K562 (cell line): ENCODE results near the gene ERFL. TPM values are rescaled to one million over a fixed set of nuclear protein-coding genes. Genes with fewer than 3 reads are reported as not detected.

Experiments
- ATAC-seq: fragments of 200-7000 bp; cut with Tn5 transposase; 3 replicates; pipeline ENCODE4 v1.9.1; 2020; ENCODE audit warnings: moderate library complexity
- BruUV-seq: library from RNA; stranded (reverse); fragments of 400-500 nt; replicated peaks from 2 replicates; lab custom pipeline; 2021; lab: Mats Ljungman, UMichigan
- CTCF ChIA-PET: fragments of 300-600 bp; formaldehyde crosslinking; extraction: SDS; loops from one replicate; lab custom pipeline; 2021; ENCODE audit warnings: low intra/inter-chr PET ratio; lab: Yijun Ruan, JAX
- POLR2A ChIA-PET: fragments of 300-600, 350-650 bp; sonication (Branson Sonifier 250); formaldehyde crosslinking; extraction: SDS; loops from one replicate; lab custom pipeline; 2021; ENCODE audit warnings: antibody characterized with exemption, inconsistent platforms; lab: Yijun Ruan, JAX
- DNase-seq, 4 experiments: peaks; one replicate each; pipeline versions ENCODE4 v3.0.0 to v3.0.0-alpha.2; 2011 to 2018; ENCODE audit warnings: low spot score in 3 of 4, mixed read lengths in 3 of 4; ENCODE audit errors: extremely low read depth in 1 of 4
- FAIRE-seq: peaks from 2 replicates; lab custom pipeline; 2011; peaks lifted over from hg19 to GRCh38; lab: Jason Lieb, UNC
- H2AFZ ChIP-seq: 2 replicates; pipeline ENCODE4 v1.6.0; 2011; ENCODE audit warnings: low read depth, low read length, control low read depth, inconsistent platforms
- H3K27ac ChIP-seq: fragments of 200-600 bp; 3 replicates; pipeline ENCODE4 v1.8.0; 2011; ENCODE audit warnings: low read depth, mild to moderate bottlenecking, control low read depth, inconsistent platforms, low read length, moderate library complexity, mixed read lengths; ENCODE audit errors: extremely low read depth
- H3K27me3 ChIP-seq, 2 experiments: fragments of 300-600 bp in 1 of 2; 2 replicates in 1 of 2; 3 replicates in 1 of 2; pipeline versions ENCODE4 v1.6.0 to v1.8.0; 2011; ENCODE audit warnings: inconsistent platforms in 2 of 2, low read length in 2 of 2, mild to moderate bottlenecking in 1 of 2, mixed read lengths in 1 of 2, moderate library complexity in 1 of 2; ENCODE audit not compliant: control insufficient read depth in 2 of 2, insufficient read depth in 2 of 2
- H3K36me3 ChIP-seq: fragments of 300-600 bp; 3 replicates; pipeline ENCODE4 v1.8.0; 2011; ENCODE audit warnings: mild to moderate bottlenecking, low read length, inconsistent platforms; ENCODE audit not compliant: control insufficient read depth, insufficient read depth
- H3K4me1 ChIP-seq, 2 experiments: fragments of 200-600 bp in 1 of 2; replicated peaks in 1 of 2; 2 replicates in 1 of 2; 3 replicates in 1 of 2; pipeline versions ENCODE4 v1.5.1 to v1.8.0; 2011; ENCODE audit warnings: inconsistent platforms in 2 of 2, low read length in 2 of 2, mild to moderate bottlenecking in 1 of 2, mixed read lengths in 1 of 2, moderate library complexity in 1 of 2; ENCODE audit not compliant: control insufficient read depth in 2 of 2, insufficient read depth in 2 of 2
- H3K4me2 ChIP-seq: 2 replicates; pipeline ENCODE4 v1.6.1; 2011; ENCODE audit warnings: low read length, control low read depth, inconsistent platforms, mixed read lengths; ENCODE audit not compliant: insufficient read depth
- H3K4me3 ChIP-seq: fragments of 200-600 bp; sonication (generic), shearing (Covaris generic); 2 replicates; pipeline ENCODE4 v1.5.1; 2016; ENCODE audit warnings: control low read depth, inconsistent platforms
- H3K79me2 ChIP-seq: fragments of 200-600 bp; 3 replicates; pipeline ENCODE4 v1.8.0; 2011; ENCODE audit warnings: low read length, inconsistent platforms; ENCODE audit not compliant: control insufficient read depth, insufficient read depth
- H3K9ac ChIP-seq, 2 experiments: 2 replicates each; pipeline versions ENCODE4 v1.6.0 to v1.6.1; 2011; ENCODE audit warnings: low read depth in 2 of 2, low read length in 2 of 2, control low read depth in 1 of 2, inconsistent platforms in 1 of 2, mild to moderate bottlenecking in 1 of 2, mixed read lengths in 1 of 2; ENCODE audit not compliant: insufficient read depth in 1 of 2
- H3K9me1 ChIP-seq: one replicate; pipeline ENCODE4 v1.6.0; 2011; ENCODE audit warnings: inconsistent platforms, mild to moderate bottlenecking, low read length, moderate library complexity; ENCODE audit not compliant: control insufficient read depth, insufficient read depth
- H3K9me3 ChIP-seq: replicated peaks from 2 replicates; pipeline ENCODE4 v1.5.1; 2011; ENCODE audit warnings: low read depth, low read length, inconsistent platforms; ENCODE audit not compliant: control insufficient read depth, insufficient read depth
- H4K20me1 ChIP-seq: replicated peaks from 2 replicates; pipeline ENCODE4 v1.6.1; 2011; ENCODE audit warnings: low read length, inconsistent platforms, mixed read lengths; ENCODE audit not compliant: control insufficient read depth, insufficient read depth
- ARID1B ChIP-seq: fragments of 450-650 bp; IDR thresholded peaks from 2 replicates; pipeline ENCODE4 v1.6.1; 2016; ENCODE audit warnings: antibody characterized with exemption, mild to moderate bottlenecking, inconsistent platforms
- CEBPB ChIP-seq: fragments of 450-650 bp; IDR thresholded peaks from 2 replicates; pipeline ENCODE4 v1.6.1; 2016; ENCODE audit warnings: missing genetic modification characterization, missing compliant biosample characterization
- MYBL2 ChIP-seq, 2 experiments: fragments of 450-650 bp in 1 of 2; sonication (generic) in 1 of 2; formaldehyde crosslinking in 1 of 2; IDR thresholded peaks; 2 replicates each; pipeline versions ENCODE4 v1.6.1 to v1.8.1; 2017 to 2022; ENCODE audit warnings: borderline replicate concordance in 1 of 2, inconsistent platforms in 1 of 2, low read depth in 1 of 2, mild to moderate bottlenecking in 1 of 2, missing genetic modification reagents in 1 of 2, moderate library complexity in 1 of 2
- NR2F6 ChIP-seq: fragments of 450-650 bp; formaldehyde crosslinking; IDR thresholded peaks from 2 replicates; pipeline ENCODE4 v1.4.0; 2020; ENCODE audit warnings: mild to moderate bottlenecking
- RBFOX2 ChIP-seq: fragments of 200-400 bp; formaldehyde crosslinking; IDR thresholded peaks from 2 replicates; pipeline ENCODE4 v1.6.1; 2017; ENCODE audit warnings: low read depth, mild to moderate bottlenecking, low read length, moderate library complexity
- ZFP36 ChIP-seq: fragments of 150-350 bp; IDR thresholded peaks from 2 replicates; pipeline ENCODE4 v1.6.1; 2018; ENCODE audit warnings: low read length, low read depth; ENCODE audit not compliant: partially characterized antibody
- WGBS: fragments of 100-300 bp; shearing (Covaris generic); methylation state at CpG from one replicate; pipeline ENCODE4 v1.1.6; 2016; ENCODE audit warnings: low coverage, mixed read lengths; ENCODE audit not compliant: insufficient coverage; ENCODE audit errors: missing lambda C conversion rate; 5-methylcytosine and 5-hydroxymethylcytosine counted together
- in situ Hi-C: fragments of 300-500 bp; cut with MboI; formaldehyde crosslinking; loops from 4 replicates; pipeline ENCODE4 v1.15.0; 2018; ENCODE audit warnings: inconsistent platforms, mixed read lengths
- intact Hi-C: fragments of 100-400 bp; cut with micrococcal nuclease; formaldehyde crosslinking; loops from 2 replicates; pipeline ENCODE4 v1.14.2; 2022
- polyA plus RNA-seq, 8 experiments: library from polyadenylated mRNA; depleted of rRNA in 4 of 8; stranded (reverse) in 5 of 8; unstranded in 3 of 8; fragments of >200 nt; fragmentation: Nextera tagmentation in 2 of 8; fragmentation: Illumina TruSeq in 1 of 8; extraction: Ambion mirVana in 2 of 8; extraction: Trizol in 1 of 8; gene quantifications; 2 replicates each; pipeline versions ENCODE4 v1.2.1 to v1.2.3, GENCODE V29; 2011 to 2014; ENCODE audit warnings: inconsistent platforms in 1 of 8, missing spikeins in 1 of 8
- total RNA-seq, 7 experiments: library from RNA; depleted of rRNA in 6 of 7; stranded (reverse); fragments of >200 nt in 6 of 7; fragmentation: Illumina TruSeq in 2 of 7; extraction: Trizol in 2 of 7; gene quantifications; 2 replicates each; pipeline versions ENCODE4 v1.2.1 to v1.2.3, GENCODE V29; 2011 to 2021; ENCODE audit warnings: low replicate concordance in 1 of 7

The ERFL gene
- total and polyA plus RNA-seq, 9 of the 15 experiments (the other 6 are each of a cell fraction or from before 2014, with no cell fraction given) = 0.07 to 0.75 (median 0.32) TPM; not detected in 4

DNA sequence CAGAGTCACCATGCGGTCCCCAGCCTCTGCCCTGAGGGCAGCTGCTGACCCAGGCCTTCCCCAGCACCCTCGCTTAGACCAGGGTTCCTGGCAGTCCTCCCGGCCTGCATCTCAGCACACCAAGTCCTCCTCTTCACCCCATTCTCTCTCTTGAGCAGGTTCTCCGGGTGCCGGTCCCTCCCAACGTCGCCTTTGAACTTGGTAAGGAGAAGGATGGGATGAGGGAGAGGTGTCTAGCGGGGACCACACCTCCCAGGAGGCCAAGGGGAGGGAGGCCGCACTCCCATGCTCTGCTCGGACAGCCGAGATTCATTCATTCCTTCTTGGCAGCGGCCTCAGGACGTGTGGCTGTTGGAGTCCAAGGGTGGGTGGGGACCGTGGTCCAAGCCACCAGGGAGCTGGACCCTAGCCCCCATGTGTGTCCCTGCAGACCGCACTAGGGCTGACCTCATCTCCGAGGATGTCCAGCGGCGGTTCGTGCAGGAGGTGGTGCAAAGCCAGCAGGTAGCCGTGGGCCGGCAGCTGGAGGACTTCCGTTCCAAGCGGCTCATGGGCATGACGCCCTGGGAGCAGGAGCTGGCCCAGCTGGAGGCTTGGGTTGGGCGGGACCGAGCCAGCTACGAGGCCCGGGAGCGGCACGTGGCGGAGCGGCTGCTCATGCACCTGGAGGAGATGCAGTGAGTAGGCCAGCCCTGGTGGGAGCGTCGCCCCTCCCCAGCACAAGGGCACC lies 35.9 kb downstream of the ERFL start (continued):
- TF ChIP-seq RBFOX2 (peak; percentile 55; the same call in 1 of the 2 replicates), ZFP36 (no peak), ARID1B (no peak)

DNA sequence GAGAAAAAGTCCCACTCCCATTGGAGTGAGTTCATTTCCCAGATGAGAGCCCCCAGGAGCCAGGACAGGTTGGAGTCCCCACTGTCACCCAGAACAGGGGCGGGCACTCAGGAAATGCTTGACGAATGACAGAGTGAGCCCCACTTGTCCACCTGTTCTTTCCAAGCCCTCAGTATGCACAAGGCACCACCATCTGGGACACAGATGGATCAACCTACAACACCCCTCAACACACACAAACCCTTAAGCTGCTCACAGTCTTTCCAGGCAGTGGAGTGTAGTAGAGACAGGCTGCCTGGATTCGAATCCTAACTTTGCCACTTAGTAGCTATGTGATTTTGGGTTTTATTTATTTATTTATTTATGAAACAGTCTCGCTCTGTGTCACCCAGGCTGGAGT lies 37.3 kb downstream of the ERFL start:
- Histone ChIP-seq H3K27me3 (no peaks in the 10 kb centered on the region), H3K9me1 (no peaks in the 10 kb centered on the region), H3K27ac (no peak overlapping the region), H3K79me2 (peaks cover 15% of the 10 kb centered on the region), H3K9me3 (no peaks in the 10 kb centered on the region)
- DNase-seq = no peak
- ATAC-seq = no peak
- no peak for TF ChIP-seq CEBPB (tag)
- TF ChIP-seq NR2F6 (CRISPR knock-in tag) = no peak
- TF ChIP-seq MYBL2 (IDR thresholded peaks at IDR 0.05; ENCODE audit: low read depth) = no peak
- TF ChIP-seq MYBL2 (CRISPR knock-in tag; IDR thresholded peaks at IDR 0.05; ENCODE audit: borderline replicate concordance) = no peak
- TF ChIP-seq, all 486 proteins: peak for 0
- Histone ChIP-seq H3K4me3 (no peak overlapping the region), H2AFZ (no peak overlapping the region), H3K4me2 (no peak overlapping the region), H3K9ac (no peak overlapping the region), H3K4me1 (peaks cover 9 to 30% of the 10 kb centered on the region in 2 experiments; a peak in 4 of 5 replicates), H4K20me1 (0 out of 2 replicates have a peak, but pooled peaks cover 7% of the 10 kb centered on the region), H3K36me3 (peaks cover 72% of the 10 kb centered on the region; the same call in 2 of the 3 replicates)
- ChIA-PET POLR2A (interaction anchor here (0.6 to 2.5 kb wide), 3 partner anchors 10 to 23 kb away, joined by 3 to 11 read pairs (median 4); no protein-coding TSS in a partner anchor), CTCF (no interaction called here)
- in situ Hi-C loops = no loop called here
- 98% methylated on average over 4 of the region's 4 CpGs for WGBS
- intact Hi-C loops = no loop called here
- no TSS peak for BruUV-seq
- no peak for FAIRE-seq
